Measurements from ENCODE around the gene TBX2. TPM values are rescaled to one million over a fixed set of nuclear protein-coding genes. Genes with fewer than 3 reads are reported as not detected.

The TBX2 gene
- total and polyA plus RNA-seq, 9 of the 15 experiments (the other 6 are each of a cell fraction or from before 2014, with no cell fraction given): 0.18 TPM; not detected in 8

DNA sequence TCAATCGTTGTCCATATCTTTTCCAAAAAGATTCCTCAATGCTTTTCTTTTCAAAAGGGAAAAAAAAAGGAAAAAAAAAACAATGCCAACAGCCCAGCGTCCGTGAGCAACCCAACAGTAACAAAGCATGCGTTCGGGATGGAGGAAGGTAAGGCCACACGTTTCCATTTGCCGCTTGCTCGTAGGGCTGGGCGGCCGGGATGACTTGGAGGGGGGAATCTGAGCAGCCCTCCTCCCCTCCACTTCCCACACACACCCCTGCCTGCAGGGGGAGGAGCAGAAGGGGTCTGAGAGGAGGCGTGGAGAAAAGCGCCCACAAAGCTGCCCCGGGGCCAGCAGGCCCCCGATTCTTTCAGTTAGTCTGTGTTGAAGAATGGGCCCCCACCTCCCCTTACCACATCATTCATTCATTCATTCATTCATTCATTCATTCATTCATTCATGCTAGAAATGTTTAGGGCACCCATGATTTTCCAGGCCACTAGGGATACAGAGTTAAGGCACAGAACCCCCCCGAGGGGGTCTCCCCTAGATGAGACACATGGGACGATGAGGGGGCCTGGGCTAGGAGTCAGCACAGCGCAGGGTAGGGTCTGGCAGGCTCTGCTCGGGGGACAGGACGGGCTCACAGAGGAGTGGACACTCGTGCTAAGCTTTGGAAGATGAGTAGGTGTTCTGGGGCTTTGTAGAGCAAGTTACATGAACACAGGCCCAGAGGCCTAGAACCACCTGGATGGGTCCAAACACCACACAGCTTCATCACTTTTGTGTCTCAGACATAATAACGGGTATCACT, 10.9 kb upstream of the TBX2 start:
- H3K27me3 ChIP-seq (ENCODE audit: control insufficient read depth in 2 of 2, insufficient read depth in 2 of 2, low read length in 2 of 2): peaks cover 0 to 59% of the 10 kb centered on the region in 2 experiments; a peak in 3 of 5 replicates
- ChIA-PET POLR2A (no interaction called here), CTCF (ENCODE audit: low intra/inter-chr PET ratio) (interaction anchor here (2.1 kb wide), 1 partner anchor 417 kb away, joined by 9 read pairs; no protein-coding TSS in a partner anchor)
- H3K4me1 ChIP-seq (replicated peaks in 1 of 2; ENCODE audit: control insufficient read depth in 2 of 2, insufficient read depth in 2 of 2, low read length in 2 of 2): peaks cover 0 to 10% of the 10 kb centered on the region in 2 experiments; a peak in 2 of 5 replicates
- H3K27ac ChIP-seq (ENCODE audit: extremely low read depth, low read depth, low read length): no peak overlapping the region
- ATAC-seq (no peak), FAIRE-seq (no peak), DNase-seq (ENCODE audit: extremely low read depth in 1 of 4, low spot score in 3 of 4) (no peak)
- no peaks in the 10 kb centered on the region for H3K79me2 ChIP-seq (ENCODE audit: control insufficient read depth, insufficient read depth, low read length)
- H4K20me1 ChIP-seq (replicated peaks; ENCODE audit: control insufficient read depth, insufficient read depth, low read length): peaks cover 13% of the 10 kb centered on the region; the same call in 1 of the 2 replicates
- TF ChIP-seq POLR2AphosphoS5 (IDR thresholded peaks at IDR 0.05; ENCODE audit: control insufficient read depth, insufficient read depth, low read depth, low read length): no peak
- TF ChIP-seq BRD4 (IDR thresholded peaks at IDR 0.05): no peak
- peak; percentile 91 for TF ChIP-seq ZNF24 (IDR thresholded peaks at IDR 0.05)
- no peak for TF ChIP-seq ZNF583 (CRISPR knock-in tag; IDR thresholded peaks at IDR 0.05)
- no peak for TF ChIP-seq CEBPG (CRISPR knock-in tag; IDR thresholded peaks at IDR 0.05)
- TF ChIP-seq CEBPG (tag; conservative IDR thresholded peaks at IDR 0.05 in 1 of 2, IDR thresholded peaks at IDR 0.05 in 1 of 2): no peak
- TF ChIP-seq, protein P1, sequence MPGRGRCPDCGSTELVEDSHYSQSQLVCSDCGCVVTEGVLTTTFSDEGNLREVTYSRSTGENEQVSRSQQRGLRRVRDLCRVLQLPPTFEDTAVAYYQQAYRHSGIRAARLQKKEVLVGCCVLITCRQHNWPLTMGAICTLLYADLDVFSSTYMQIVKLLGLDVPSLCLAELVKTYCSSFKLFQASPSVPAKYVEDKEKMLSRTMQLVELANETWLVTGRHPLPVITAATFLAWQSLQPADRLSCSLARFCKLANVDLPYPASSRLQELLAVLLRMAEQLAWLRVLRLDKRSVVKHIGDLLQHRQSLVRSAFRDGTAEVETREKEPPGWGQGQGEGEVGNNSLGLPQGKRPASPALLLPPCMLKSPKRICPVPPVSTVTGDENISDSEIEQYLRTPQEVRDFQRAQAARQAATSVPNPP (IDR thresholded peaks at IDR 0.05; ENCODE audit: borderline replicate concordance, insufficient read depth, insufficient read length): no peak
- TF ChIP-seq MNT (conservative IDR thresholded peaks at IDR 0.05): no peak
- no peak overlapping the region for H3K9ac ChIP-seq (ENCODE audit: insufficient read depth in 1 of 2, low read depth in 2 of 2, low read length in 2 of 2)
- intact Hi-C loops (cut with micrococcal nuclease): no loop called here
- BruUV-seq (replicated peaks): no TSS peak
- in situ Hi-C loops (cut with MboI): no loop called here
- H3K36me3 ChIP-seq (ENCODE audit: control insufficient read depth, insufficient read depth, low read length): no peaks in the 10 kb centered on the region
- H3K4me3 ChIP-seq: no peak overlapping the region
- H3K9me1 ChIP-seq (ENCODE audit: control insufficient read depth, insufficient read depth, low read length): no peaks in the 10 kb centered on the region
- no peaks in the 10 kb centered on the region for H3K9me3 ChIP-seq (replicated peaks; ENCODE audit: control insufficient read depth, insufficient read depth, low read depth, low read length)
- H2AFZ ChIP-seq (ENCODE audit: low read depth, low read length): no peak overlapping the region
- WGBS (ENCODE audit: insufficient coverage, low coverage, missing lambda C conversion rate): 4% methylated on average over 17 of the region's 21 CpGs
- H3K4me2 ChIP-seq (ENCODE audit: insufficient read depth, low read length): no peak overlapping the region
